B cell (primary cell): ENCODE data around the gene COPA. TPM values are rescaled to one million over a fixed set of nuclear protein-coding genes. Genes with fewer than 3 reads are reported as not detected.

Experiments
- ATAC-seq: fragments of 200-7000 bp; cut with Tn5 transposase; one replicate; pipeline ENCODE4 v1.10.0; 2021; ENCODE audit warnings: low read depth, mild to moderate bottlenecking, moderate number of reproducible peaks, moderate library complexity
- CTCF ChIA-PET: fragments of 350-600 bp; sonication (Branson Sonifier 250); formaldehyde crosslinking; loops from one replicate; lab custom pipeline; 2021; ENCODE audit warnings: antibody characterized with exemption, inconsistent platforms; lab: Charles Lee
- POLR2A ChIA-PET: fragments of 350-600 bp; sonication (Branson Sonifier 250); formaldehyde crosslinking; loops from one replicate; lab custom pipeline; 2021; ENCODE audit warnings: antibody characterized with exemption; lab: Charles Lee
- DNase-seq: peaks from one replicate; pipeline ENCODE4 v3.0.0; 2013
- H2AFZ ChIP-seq: 2 replicates; pipeline ENCODE4 v1.6.1; 2012; ENCODE audit warnings: mild to moderate bottlenecking, low read depth, low read length; ENCODE audit not compliant: insufficient read depth, poor library complexity, severe bottlenecking
- H3K27ac ChIP-seq, 2 donors: 1 replicate in 1 of 2; 2 replicates in 1 of 2; pipeline ENCODE4 v1.5.1; 2012 to 2013; ENCODE audit warnings: low read length in 2 of 2, mild to moderate bottlenecking in 2 of 2, moderate library complexity in 1 of 2
- H3K27me3 ChIP-seq, 4 experiments: fragments of 200-600 bp in 1 of 4; sonication (generic) in 1 of 4; replicated peaks in 1 of 4; 1 replicate in 2 of 4; 2 replicates in 2 of 4; pipeline versions ENCODE4 v1.6.1 to v1.7.0; 2013 to 2016; ENCODE audit warnings: low read length in 3 of 4, mild to moderate bottlenecking in 2 of 4, mixed read lengths in 1 of 4, moderate library complexity in 1 of 4; ENCODE audit not compliant: insufficient read depth in 4 of 4, control insufficient read depth in 3 of 4; ENCODE audit errors: control extremely low read depth in 1 of 4
- H3K36me3 ChIP-seq, 2 experiments: replicated peaks in 1 of 2; 1 replicate in 1 of 2; 2 replicates in 1 of 2; pipeline versions ENCODE4 v1.6.1 to v1.7.1; 2013; ENCODE audit warnings: low read length in 1 of 2; ENCODE audit not compliant: insufficient read depth in 2 of 2, control insufficient read depth in 1 of 2; ENCODE audit errors: control extremely low read depth in 1 of 2, extremely low read depth in 1 of 2
- H3K4me1 ChIP-seq, 2 donors: fragments of 200-600 bp in 1 of 2; sonication (generic) in 1 of 2; 1 replicate in 1 of 2; 2 replicates in 1 of 2; pipeline versions ENCODE4 v1.5.1 to v1.6.1; 2013 to 2017; ENCODE audit warnings: low read length in 2 of 2; ENCODE audit not compliant: control insufficient read depth in 2 of 2, insufficient read depth in 2 of 2
- H3K4me2 ChIP-seq: replicated peaks from 2 replicates; pipeline ENCODE3; 2012; ENCODE audit warnings: mild to moderate bottlenecking, low read depth, low read length; ENCODE audit not compliant: poor library complexity, severe bottlenecking
- H3K4me3 ChIP-seq, 5 experiments: fragments of 200-600 bp in 1 of 5; sonication (generic) in 1 of 5; 1 replicate in 3 of 5; 2 replicates in 2 of 5; pipeline versions ENCODE4 v1.5.1 to v1.7.0; 2011 to 2016; ENCODE audit warnings: low read length in 4 of 5, mild to moderate bottlenecking in 4 of 5, low read depth in 2 of 5, control low read depth in 1 of 5, moderate library complexity in 1 of 5; ENCODE audit not compliant: insufficient read depth in 1 of 5; ENCODE audit errors: control extremely low read depth in 1 of 5, extremely low read depth in 1 of 5
- H3K79me2 ChIP-seq: fragments of 200-600 bp; sonication (generic); one replicate; pipeline ENCODE4 v1.6.0; 2016; ENCODE audit warnings: low read length; ENCODE audit not compliant: control insufficient read depth, insufficient read depth
- H3K9ac ChIP-seq: fragments of 200-600 bp; sonication (generic); 2 replicates; pipeline ENCODE4 v1.6.1; 2017; ENCODE audit warnings: mild to moderate bottlenecking, low read length, moderate library complexity
- H3K9me3 ChIP-seq, 3 donors: one replicate each; pipeline versions ENCODE4 v1.6.1 to v1.7.1; 2013; ENCODE audit warnings: low read length in 2 of 3; ENCODE audit not compliant: control insufficient read depth in 2 of 3, insufficient read depth in 1 of 3; ENCODE audit errors: control extremely low read depth in 1 of 3
- H4K20me1 ChIP-seq: 2 replicates; pipeline ENCODE4 v1.6.0; 2012; ENCODE audit warnings: mild to moderate bottlenecking, low read length; ENCODE audit not compliant: insufficient read depth, control insufficient read depth, poor library complexity, severe bottlenecking
- H3K27ac Mint-ChIP-seq: one replicate; pipeline ENCODE4 v1.8.0; 2021; ENCODE audit warnings: mixed read lengths
- H3K27me3 Mint-ChIP-seq: one replicate; pipeline ENCODE4 v1.8.0; 2021; ENCODE audit warnings: mixed read lengths
- H3K4me1 Mint-ChIP-seq: one replicate; pipeline ENCODE4 v1.8.0; 2021; ENCODE audit warnings: mixed read lengths
- H3K4me3 Mint-ChIP-seq: one replicate; pipeline ENCODE4 v1.8.0; 2021; ENCODE audit warnings: mixed read lengths
- H3K9me3 Mint-ChIP-seq: one replicate; pipeline ENCODE4 v1.8.0; 2022; ENCODE audit warnings: mixed read lengths; ENCODE audit not compliant: insufficient read depth
- EZH2 ChIP-seq: IDR thresholded peaks from 2 replicates; pipeline ENCODE4 v1.6.1; 2012; ENCODE audit warnings: borderline replicate concordance, low read depth, mild to moderate bottlenecking, moderate library complexity, low read length; ENCODE audit not compliant: insufficient read depth, poor library complexity, severe bottlenecking
- WGBS: methylation state at CpG from one replicate; pipeline ENCODE4 v1.1.5; 2013; ENCODE audit warnings: missing lambda C conversion rate; ENCODE audit not compliant: insufficient coverage; 5-methylcytosine and 5-hydroxymethylcytosine counted together
- intact Hi-C: fragments of 100-400 bp; cut with micrococcal nuclease; formaldehyde crosslinking; loops from one replicate; pipeline ENCODE4 v1.10.0; 2022
- polyA plus RNA-seq: library from polyadenylated mRNA; depleted of rRNA; stranded (reverse); fragments of >200 nt; gene quantifications from 2 replicates; pipeline ENCODE4 v1.2.3, GENCODE V29; 2012
- total RNA-seq, 2 donors: library from RNA; stranded (reverse); fragments of 120-200 nt in 1 of 2; gene quantifications; 1 replicate in 1 of 2; 2 replicates in 1 of 2; pipeline versions ENCODE4 v1.2.3 to v1.2.4, GENCODE V29; 2013 to 2022
- TF ChIP-seq, protein P1 (sequence below): fragments of 200-600 bp; IDR thresholded peaks from one replicate; pipeline ENCODE4 v1.8.0; 2022; ENCODE audit warnings: antibody characterized with exemption, mild to moderate bottlenecking

Gene COPA
- total and polyA plus RNA-seq, 2 donors (not counting 1 experiment from before 2014, with no cell fraction given) = 39.1 to 168 TPM

DNA sequence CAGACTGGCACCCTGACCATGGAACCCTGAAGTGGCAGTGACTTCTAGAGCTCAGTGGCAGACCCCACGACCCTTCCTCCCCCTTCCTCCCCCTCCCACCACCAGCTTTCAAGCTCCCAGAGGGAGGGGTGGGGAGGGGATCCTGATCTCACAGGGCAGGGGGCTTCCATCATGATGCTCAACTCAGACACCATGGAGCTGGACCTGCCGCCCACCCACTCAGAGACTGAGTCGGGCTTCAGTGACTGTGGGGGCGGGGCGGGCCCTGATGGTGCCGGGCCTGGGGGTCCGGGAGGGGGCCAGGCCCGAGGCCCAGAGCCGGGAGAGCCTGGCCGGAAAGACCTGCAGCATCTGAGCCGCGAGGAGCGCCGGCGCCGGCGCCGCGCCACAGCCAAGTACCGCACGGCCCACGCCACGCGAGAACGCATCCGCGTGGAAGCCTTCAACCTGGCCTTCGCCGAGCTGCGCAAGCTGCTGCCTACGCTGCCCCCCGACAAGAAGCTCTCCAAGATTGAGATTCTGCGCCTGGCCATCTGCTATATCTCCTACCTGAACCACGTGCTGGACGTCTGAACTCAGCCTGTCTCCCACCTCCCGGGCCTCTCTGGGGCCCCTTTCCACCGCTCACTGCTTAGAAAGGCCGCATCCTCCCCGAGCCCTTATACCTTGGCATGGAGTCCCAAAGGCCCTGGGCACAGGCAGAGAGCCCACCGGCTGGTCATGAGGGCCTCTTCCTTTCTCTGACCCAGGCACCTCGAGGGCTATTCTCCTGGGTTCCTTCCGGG is 27.7 kb upstream of the COPA start:
- H3K9me3 Mint-ChIP-seq = no peaks in the 10 kb centered on the region
- Histone ChIP-seq H3K4me3 (no peak overlapping the region), H4K20me1 (no peaks in the 10 kb centered on the region), H3K27ac (no peak overlapping the region), H3K4me1 (peaks cover 11 to 13% of the 10 kb centered on the region in 2 donors), H2AFZ (no peak overlapping the region), H3K27me3 (no peaks in the 10 kb centered on the region), H3K4me2 (no peak overlapping the region), H3K9me3 (no peaks in the 10 kb centered on the region), H3K9ac (no peak overlapping the region), H3K79me2 (no peaks in the 10 kb centered on the region), H3K36me3 (no peaks in the 10 kb centered on the region)
- WGBS = 96% methylated on average over 40 of the region's 42 CpGs
- H3K27me3 Mint-ChIP-seq = no peaks in the 10 kb centered on the region
- DNase-seq (no peak), ATAC-seq (no peak)
- H3K4me1 Mint-ChIP-seq = peaks cover 13% of the 10 kb centered on the region
- no peak overlapping the region for H3K27ac Mint-ChIP-seq
- ChIA-PET POLR2A (no interaction called here), CTCF (interaction anchor here (0.7 to 1.5 kb wide), 4 partner anchors 18 to 177 kb away, joined by 3 to 5 read pairs (median 4); no protein-coding TSS in a partner anchor)
- H3K4me3 Mint-ChIP-seq = no peak overlapping the region
- intact Hi-C loops = no loop called here
- TF ChIP-seq EZH2 = no peak
- TF ChIP-seq, protein P1, sequence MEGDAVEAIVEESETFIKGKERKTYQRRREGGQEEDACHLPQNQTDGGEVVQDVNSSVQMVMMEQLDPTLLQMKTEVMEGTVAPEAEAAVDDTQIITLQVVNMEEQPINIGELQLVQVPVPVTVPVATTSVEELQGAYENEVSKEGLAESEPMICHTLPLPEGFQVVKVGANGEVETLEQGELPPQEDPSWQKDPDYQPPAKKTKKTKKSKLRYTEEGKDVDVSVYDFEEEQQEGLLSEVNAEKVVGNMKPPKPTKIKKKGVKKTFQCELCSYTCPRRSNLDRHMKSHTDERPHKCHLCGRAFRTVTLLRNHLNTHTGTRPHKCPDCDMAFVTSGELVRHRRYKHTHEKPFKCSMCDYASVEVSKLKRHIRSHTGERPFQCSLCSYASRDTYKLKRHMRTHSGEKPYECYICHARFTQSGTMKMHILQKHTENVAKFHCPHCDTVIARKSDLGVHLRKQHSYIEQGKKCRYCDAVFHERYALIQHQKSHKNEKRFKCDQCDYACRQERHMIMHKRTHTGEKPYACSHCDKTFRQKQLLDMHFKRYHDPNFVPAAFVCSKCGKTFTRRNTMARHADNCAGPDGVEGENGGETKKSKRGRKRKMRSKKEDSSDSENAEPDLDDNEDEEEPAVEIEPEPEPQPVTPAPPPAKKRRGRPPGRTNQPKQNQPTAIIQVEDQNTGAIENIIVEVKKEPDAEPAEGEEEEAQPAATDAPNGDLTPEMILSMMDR = no peak

GRCh38 chr1:160369087-160369486 is 26.0 kb upstream of the COPA start:
- no peaks in the 10 kb centered on the region for H3K9me3 Mint-ChIP-seq
- no peaks in the 10 kb centered on the region for H3K79me2 ChIP-seq
- ChIA-PET CTCF (interaction anchor here (1.3 to 1.8 kb wide), 3 partner anchors 8 to 238 kb away, joined by 5 to 8 read pairs (median 5); no protein-coding TSS in a partner anchor), POLR2A (no interaction called here)
- no peaks in the 10 kb centered on the region for H3K4me1 ChIP-seq
- no peaks in the 10 kb centered on the region for H3K27me3 ChIP-seq
- no peak overlapping the region for H3K4me2 ChIP-seq
- H3K27ac Mint-ChIP-seq = no peak overlapping the region
- H2AFZ ChIP-seq = no peak overlapping the region
- H3K27me3 Mint-ChIP-seq = no peaks in the 10 kb centered on the region
- ATAC-seq (no peak), DNase-seq (no peak)
- H3K9me3 ChIP-seq = no peaks in the 10 kb centered on the region
- H3K4me3 Mint-ChIP-seq = no peak overlapping the region
- no peak overlapping the region for H3K4me3 ChIP-seq
- H3K36me3 ChIP-seq = no peaks in the 10 kb centered on the region
- H3K9ac ChIP-seq = no peak overlapping the region
- no CpG with 5 or more reads among the region's 1 CpG for WGBS
- H3K27ac ChIP-seq = no peak overlapping the region
- TF ChIP-seq, protein P1 = no peak
- no peak for TF ChIP-seq EZH2
- H3K4me1 Mint-ChIP-seq = no peaks in the 10 kb centered on the region
- no peaks in the 10 kb centered on the region for H4K20me1 ChIP-seq
- intact Hi-C loops = no loop called here
